OCI-LY1 (cell line): Measurements from ENCODE around the gene POU4F1.

Source experiments
- H2AFZ ChIP-seq: fragments of 200-600 bp; sonication (generic), shearing (Covaris generic); 2 replicates; pipeline ENCODE4 v1.6.0; 2014; ENCODE audit warnings: antibody characterized with exemption, mild to moderate bottlenecking, low read length
- H3F3A ChIP-seq: fragments of 200-600 bp; sonication (generic), shearing (Covaris generic); 2 replicates; pipeline ENCODE4 v1.6.0; 2014; ENCODE audit warnings: mild to moderate bottlenecking, antibody characterized with exemption, low read length, moderate library complexity; ENCODE audit not compliant: insufficient read depth
- H3K27ac ChIP-seq: fragments of 200-600 bp; sonication (generic); 2 replicates; pipeline ENCODE4 v1.5.1; 2014; ENCODE audit warnings: low read length, mixed run types, mild to moderate bottlenecking, low read depth; ENCODE audit not compliant: poor library complexity, severe bottlenecking
- H3K27me3 ChIP-seq: fragments of 200-600 bp; sonication (generic); 2 replicates; pipeline ENCODE4 v1.6.0; 2014; ENCODE audit warnings: antibody characterized with exemption, mild to moderate bottlenecking, low read length, moderate library complexity; ENCODE audit not compliant: insufficient read depth
- H3K36me3 ChIP-seq: fragments of 200-600 bp; sonication (generic); 2 replicates; pipeline ENCODE4 v1.6.1; 2014; ENCODE audit warnings: mild to moderate bottlenecking, antibody characterized with exemption, low read length, moderate library complexity, mixed read lengths; ENCODE audit not compliant: insufficient read depth
- H3K4me1 ChIP-seq: fragments of 200-600 bp; sonication (generic); 2 replicates; pipeline ENCODE4 v1.5.1; 2014; ENCODE audit warnings: mild to moderate bottlenecking, low read length, moderate library complexity; ENCODE audit not compliant: insufficient read depth, severe bottlenecking
- H3K4me2 ChIP-seq: fragments of 200-600 bp; sonication (generic), shearing (Covaris generic); 2 replicates; pipeline ENCODE4 v1.6.1; 2014; ENCODE audit warnings: low read length
- H3K4me3 ChIP-seq: fragments of 200-600 bp; sonication (generic); 2 replicates; pipeline ENCODE4 v1.5.1; 2014; ENCODE audit warnings: low read length, low read depth, mild to moderate bottlenecking, mixed read lengths; ENCODE audit not compliant: poor library complexity, severe bottlenecking
- H3K79me2 ChIP-seq: fragments of 200-600 bp; shearing (Covaris generic); 2 replicates; pipeline ENCODE4 v1.6.1; 2016; ENCODE audit warnings: mixed run types, low read length, mixed read lengths; ENCODE audit not compliant: insufficient read depth
- H3K9ac ChIP-seq: fragments of 200-600 bp; sonication (generic), shearing (Covaris generic); 2 replicates; pipeline ENCODE4 v1.6.1; 2014; ENCODE audit warnings: mild to moderate bottlenecking, low read length, mixed read lengths
- H3K9me2 ChIP-seq: fragments of 200-600 bp; sonication (generic), shearing (Covaris generic); 2 replicates; pipeline ENCODE4 v1.6.1; 2014; ENCODE audit warnings: low read depth, mild to moderate bottlenecking, low read length, mixed read lengths
- H3K9me3 ChIP-seq: fragments of 200-600 bp; shearing (Covaris generic); 2 replicates; pipeline ENCODE4 v1.6.1; 2014; ENCODE audit warnings: low read length, mixed read lengths
- H4K20me1 ChIP-seq: fragments of 200-600 bp; sonication (generic), shearing (Covaris generic); 2 replicates; pipeline ENCODE4 v1.6.0; 2016; ENCODE audit warnings: mild to moderate bottlenecking, low read length; ENCODE audit not compliant: insufficient read depth
- EZH2 ChIP-seq: fragments of 200-600 bp; sonication (generic), shearing (Covaris generic); IDR thresholded peaks from 2 replicates; pipeline ENCODE4 v1.8.0; 2017; ENCODE audit warnings: borderline replicate concordance, mixed run types, mild to moderate bottlenecking, antibody characterized with exemption, low read length, moderate library complexity, mixed read lengths
- TF ChIP-seq, protein P1 (sequence below): fragments of 200-600 bp; sonication (generic), shearing (Covaris generic); IDR thresholded peaks from 2 replicates; pipeline ENCODE4 v1.5.1; 2017; ENCODE audit warnings: mild to moderate bottlenecking, antibody characterized with exemption, low read length, moderate library complexity, mixed read lengths

Gene POU4F1

DNA sequence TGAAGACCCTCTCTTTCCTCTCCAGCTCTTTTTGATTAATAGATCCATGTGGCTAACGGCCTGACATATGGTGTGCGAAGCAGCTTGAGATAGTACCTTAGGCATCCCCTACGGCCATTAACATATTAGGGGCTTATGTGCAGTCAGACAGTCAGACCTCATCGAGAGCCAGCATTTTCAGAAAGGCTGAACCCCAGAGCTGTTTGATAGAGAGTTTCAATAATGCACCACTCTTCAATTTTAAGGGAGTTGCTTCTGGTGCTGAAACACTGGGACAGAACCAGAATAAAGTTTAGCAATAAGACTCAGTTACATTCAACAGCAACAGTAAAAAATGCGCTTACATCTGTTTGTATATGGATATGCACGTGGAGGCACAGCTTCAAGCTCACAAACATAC, 10.8 kb downstream of the POU4F1 start:
- no peak overlapping the region for H3K4me2 ChIP-seq
- no peaks in the 10 kb centered on the region for H3K9me2 ChIP-seq
- H3K9me3 ChIP-seq: no peaks in the 10 kb centered on the region
- H3K27me3 ChIP-seq: no peaks in the 10 kb centered on the region
- no peak overlapping the region for H3K27ac ChIP-seq
- no peak overlapping the region for H3K9ac ChIP-seq
- no peak overlapping the region for H3K4me3 ChIP-seq
- no peaks in the 10 kb centered on the region for H3F3A ChIP-seq
- H3K36me3 ChIP-seq: no peaks in the 10 kb centered on the region
- H2AFZ ChIP-seq: no peak overlapping the region
- no peaks in the 10 kb centered on the region for H3K79me2 ChIP-seq
- H4K20me1 ChIP-seq: no peaks in the 10 kb centered on the region
- no peaks in the 10 kb centered on the region for H3K4me1 ChIP-seq
- TF ChIP-seq, protein P1, sequence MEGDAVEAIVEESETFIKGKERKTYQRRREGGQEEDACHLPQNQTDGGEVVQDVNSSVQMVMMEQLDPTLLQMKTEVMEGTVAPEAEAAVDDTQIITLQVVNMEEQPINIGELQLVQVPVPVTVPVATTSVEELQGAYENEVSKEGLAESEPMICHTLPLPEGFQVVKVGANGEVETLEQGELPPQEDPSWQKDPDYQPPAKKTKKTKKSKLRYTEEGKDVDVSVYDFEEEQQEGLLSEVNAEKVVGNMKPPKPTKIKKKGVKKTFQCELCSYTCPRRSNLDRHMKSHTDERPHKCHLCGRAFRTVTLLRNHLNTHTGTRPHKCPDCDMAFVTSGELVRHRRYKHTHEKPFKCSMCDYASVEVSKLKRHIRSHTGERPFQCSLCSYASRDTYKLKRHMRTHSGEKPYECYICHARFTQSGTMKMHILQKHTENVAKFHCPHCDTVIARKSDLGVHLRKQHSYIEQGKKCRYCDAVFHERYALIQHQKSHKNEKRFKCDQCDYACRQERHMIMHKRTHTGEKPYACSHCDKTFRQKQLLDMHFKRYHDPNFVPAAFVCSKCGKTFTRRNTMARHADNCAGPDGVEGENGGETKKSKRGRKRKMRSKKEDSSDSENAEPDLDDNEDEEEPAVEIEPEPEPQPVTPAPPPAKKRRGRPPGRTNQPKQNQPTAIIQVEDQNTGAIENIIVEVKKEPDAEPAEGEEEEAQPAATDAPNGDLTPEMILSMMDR: no peak
- no peak for TF ChIP-seq EZH2

DNA sequence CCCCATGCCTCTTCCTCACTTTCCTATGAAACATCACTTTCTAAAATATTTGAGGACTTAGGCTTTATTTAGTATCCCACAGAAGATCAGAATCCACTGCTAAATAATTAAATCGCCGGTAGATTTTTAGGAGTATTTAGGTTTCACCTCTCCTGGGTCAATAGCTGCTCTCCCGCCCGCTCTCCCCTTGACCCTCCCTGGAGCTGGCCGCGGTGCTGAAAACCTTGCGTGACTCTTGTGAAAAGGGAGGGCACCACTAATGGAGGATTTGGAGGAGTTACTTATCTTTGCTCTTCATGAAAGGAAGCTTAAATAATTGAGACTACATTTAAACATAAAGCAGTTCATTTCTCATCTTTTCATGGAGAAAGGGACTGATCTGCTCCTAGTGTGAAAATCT, 14.1 kb downstream of the POU4F1 start:
- H3K27ac ChIP-seq: no peak overlapping the region
- no peak overlapping the region for H2AFZ ChIP-seq
- H3K4me1 ChIP-seq: no peaks in the 10 kb centered on the region
- H3K9me2 ChIP-seq: no peaks in the 10 kb centered on the region
- H3K4me3 ChIP-seq: no peak overlapping the region
- no peak overlapping the region for H3K4me2 ChIP-seq
- no peaks in the 10 kb centered on the region for H4K20me1 ChIP-seq
- no peaks in the 10 kb centered on the region for H3F3A ChIP-seq
- H3K27me3 ChIP-seq: no peaks in the 10 kb centered on the region
- TF ChIP-seq, protein P1: no peak
- H3K79me2 ChIP-seq: no peaks in the 10 kb centered on the region
- H3K9me3 ChIP-seq: no peaks in the 10 kb centered on the region
- H3K36me3 ChIP-seq: no peaks in the 10 kb centered on the region
- no peak overlapping the region for H3K9ac ChIP-seq

DNA sequence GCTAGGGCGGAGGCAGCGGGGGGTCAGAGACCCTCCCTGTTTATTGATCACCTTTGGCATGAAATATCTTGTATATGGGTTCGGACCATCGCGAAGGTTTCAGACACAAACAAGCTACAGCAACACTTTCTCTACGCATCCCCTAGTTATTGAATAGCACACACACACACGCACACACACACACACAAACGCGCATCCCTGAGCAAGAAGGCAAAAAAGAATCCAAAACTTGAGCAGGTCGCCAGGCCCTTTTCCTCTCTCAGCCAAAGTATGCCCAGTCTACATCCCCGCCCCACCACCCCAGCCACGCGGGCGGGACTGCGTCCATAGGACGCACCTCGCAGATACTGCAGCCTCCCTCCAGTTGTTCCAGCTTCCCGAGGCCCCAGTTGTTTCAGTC, 16.0 kb downstream of the POU4F1 start:
- Histone ChIP-seq H3K9me2 (no peaks in the 10 kb centered on the region), H3K79me2 (no peaks in the 10 kb centered on the region), H3K4me1 (no peaks in the 10 kb centered on the region), H3F3A (no peaks in the 10 kb centered on the region), H3K9me3 (no peaks in the 10 kb centered on the region), H3K4me2 (no peak overlapping the region), H3K27me3 (no peaks in the 10 kb centered on the region), H3K4me3 (no peak overlapping the region), H2AFZ (no peak overlapping the region), H3K9ac (no peak overlapping the region), H4K20me1 (no peaks in the 10 kb centered on the region), H3K27ac (no peak overlapping the region), H3K36me3 (no peaks in the 10 kb centered on the region)
- TF ChIP-seq EZH2: no peak
- TF ChIP-seq, protein P1: no peak
